GM10248 (cell line): ENCODE data around the gene GPR37.

Experiments used
- CTCF ChIA-PET: fragments of 300-600 bp; sonication (Branson Sonifier 250); formaldehyde crosslinking; extraction: SDS; loops from one replicate; lab custom pipeline; 2021; ENCODE audit warnings: antibody characterized with exemption; lab: Yijun Ruan, JAX
- POLR2A ChIA-PET: fragments of 350-650 bp; sonication (Branson Sonifier 250); formaldehyde crosslinking; extraction: SDS; loops from one replicate; lab custom pipeline; 2020; ENCODE audit warnings: antibody characterized with exemption; lab: Yijun Ruan, JAX
- DNase-seq: peaks from one replicate; pipeline ENCODE4 v3.0.0; 2012; ENCODE audit errors: extremely low spot score
- TF ChIP-seq, protein P1 (sequence below): IDR thresholded peaks from 2 replicates; pipeline ENCODE4 v1.5.1; 2012; ENCODE audit warnings: mild to moderate bottlenecking, low read depth; ENCODE audit errors: extremely low read depth, missing control alignments, control extremely low read depth

GPR37 gene

GRCh38 chr7:124781907-124782734, 16.5 kb upstream of the GPR37 start:
- ChIA-PET POLR2A (no interaction called here), CTCF (interaction anchor here (0.8 to 1.0 kb wide), 2 partner anchors 14 to 622 kb away, joined by 3 read pairs; no protein-coding TSS in a partner anchor)
- TF ChIP-seq, protein P1, sequence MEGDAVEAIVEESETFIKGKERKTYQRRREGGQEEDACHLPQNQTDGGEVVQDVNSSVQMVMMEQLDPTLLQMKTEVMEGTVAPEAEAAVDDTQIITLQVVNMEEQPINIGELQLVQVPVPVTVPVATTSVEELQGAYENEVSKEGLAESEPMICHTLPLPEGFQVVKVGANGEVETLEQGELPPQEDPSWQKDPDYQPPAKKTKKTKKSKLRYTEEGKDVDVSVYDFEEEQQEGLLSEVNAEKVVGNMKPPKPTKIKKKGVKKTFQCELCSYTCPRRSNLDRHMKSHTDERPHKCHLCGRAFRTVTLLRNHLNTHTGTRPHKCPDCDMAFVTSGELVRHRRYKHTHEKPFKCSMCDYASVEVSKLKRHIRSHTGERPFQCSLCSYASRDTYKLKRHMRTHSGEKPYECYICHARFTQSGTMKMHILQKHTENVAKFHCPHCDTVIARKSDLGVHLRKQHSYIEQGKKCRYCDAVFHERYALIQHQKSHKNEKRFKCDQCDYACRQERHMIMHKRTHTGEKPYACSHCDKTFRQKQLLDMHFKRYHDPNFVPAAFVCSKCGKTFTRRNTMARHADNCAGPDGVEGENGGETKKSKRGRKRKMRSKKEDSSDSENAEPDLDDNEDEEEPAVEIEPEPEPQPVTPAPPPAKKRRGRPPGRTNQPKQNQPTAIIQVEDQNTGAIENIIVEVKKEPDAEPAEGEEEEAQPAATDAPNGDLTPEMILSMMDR, result no peak
- DNase-seq, result no peak

GRCh38 chr7:124781418-124781817, 15.8 kb upstream of the GPR37 start:
- CTCF ChIA-PET, result interaction anchor here (1.0 to 1.6 kb wide), 2 partner anchors 15 to 611 kb away, joined by 4 read pairs; partner anchors contain the start of gene GPR37
- no peak for DNase-seq
- TF ChIP-seq, protein P1, result no peak
- POLR2A ChIA-PET, result no interaction called here

- POLR2A ChIA-PET, result no interaction called here
- TF ChIP-seq, protein P1, result no peak
- CTCF ChIA-PET, result interaction anchor here (1.0 to 2.2 kb wide), 4 partner anchors 14 to 611 kb away, joined by 3 to 7 read pairs (median 4); partner anchors contain the start of gene GPR37
Observed at GRCh38 chr7:124780608-124781007, 15.0 kb upstream of the GPR37 start.

DNA sequence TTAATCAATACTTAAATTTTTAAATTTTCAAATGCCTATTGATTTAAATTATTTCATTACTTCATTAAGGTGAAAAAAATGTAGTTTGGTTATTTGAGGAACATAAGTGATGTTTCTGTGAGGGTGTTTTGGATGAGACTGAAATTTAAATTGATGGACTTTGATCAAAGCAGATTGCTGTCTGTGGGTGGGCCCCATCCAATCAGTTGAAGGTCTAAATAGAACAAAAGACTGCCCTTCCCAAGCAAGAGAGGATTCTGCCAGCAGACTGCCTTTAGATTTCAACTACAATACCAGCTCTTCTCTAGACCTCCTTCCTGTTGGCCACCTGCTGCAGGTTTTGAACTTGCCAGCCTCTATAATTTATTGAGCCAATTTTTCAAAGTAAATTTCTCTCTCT, 14.5 kb upstream of the GPR37 start:
- TF ChIP-seq, protein P1, result no peak
- CTCF ChIA-PET, result interaction anchor here (1.0 to 2.2 kb wide), 4 partner anchors 14 to 611 kb away, joined by 3 to 7 read pairs (median 4); partner anchors contain the start of gene GPR37
- POLR2A ChIA-PET, result no interaction called here
- DNase-seq, result no peak

More at GRCh38 chr7:124780608-124781007, 15.0 kb upstream of the GPR37 start:
- no peak for DNase-seq

GRCh38 chr7:124779620-124780019, 14.0 kb upstream of the GPR37 start:
- no peak for DNase-seq
- CTCF ChIA-PET, result interaction anchor here (1.6 to 2.2 kb wide), 2 partner anchors 13 to 18 kb away, joined by 4 to 7 read pairs; partner anchors contain the start of gene GPR37
- TF ChIP-seq, protein P1, result no peak
- POLR2A ChIA-PET, result no interaction called here

DNA sequence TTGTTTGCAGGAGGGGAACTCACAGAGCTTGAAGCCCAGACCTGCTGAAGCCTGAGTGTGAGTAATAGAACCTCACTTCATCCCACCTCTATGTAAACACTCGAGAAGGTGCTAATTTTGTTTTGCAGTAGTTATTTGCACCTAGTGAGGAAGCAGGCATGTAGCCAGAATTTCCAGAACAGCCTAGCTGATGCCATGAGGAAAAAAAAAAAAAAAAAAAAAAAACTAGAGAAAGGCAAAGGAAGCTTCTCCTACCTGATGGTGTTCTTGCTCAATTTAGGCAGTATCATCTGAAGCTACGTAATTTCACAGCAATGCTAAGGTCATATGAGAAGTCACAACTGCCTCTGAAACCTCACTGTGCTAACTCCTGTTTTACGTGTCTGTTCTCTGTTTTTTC, 13.6 kb upstream of the GPR37 start:
- TF ChIP-seq, protein P1, result no peak
- DNase-seq, result no peak
- CTCF ChIA-PET, result interaction anchor here (0.8 to 2.2 kb wide), 2 partner anchors 13 to 18 kb away, joined by 3 to 7 read pairs; no protein-coding TSS in a partner anchor
- POLR2A ChIA-PET, result no interaction called here
